Astrocyte (in vitro differentiated cells and primary cell): Measurements from ENCODE around the gene PTPRK. TPM values are rescaled to one million over a fixed set of nuclear protein-coding genes. Genes with fewer than 3 reads are reported as not detected.
A peak's percentile ranks its signal among the peaks of the same experiment; 100 is the strongest.

Source experiments
- DNase-seq: peaks from one replicate; pipeline ENCODE4 v3.0.0-alpha.2; 2010; ENCODE audit warnings: low read depth
- FAIRE-seq: peaks from 2 replicates; lab custom pipeline; 2011; peaks lifted over from hg19 to GRCh38; lab: Jason Lieb, UNC
- H2AFZ ChIP-seq: 2 replicates; pipeline ENCODE4 v1.6.0; 2012; ENCODE audit warnings: low read depth, low read length, inconsistent platforms
- H3K27ac ChIP-seq: 2 replicates; pipeline ENCODE4 v1.5.1; 2011; ENCODE audit warnings: low read depth, low read length, inconsistent platforms
- H3K27me3 ChIP-seq: 2 replicates; pipeline ENCODE4 v1.6.0; 2011; ENCODE audit warnings: low read length, inconsistent platforms; ENCODE audit not compliant: insufficient read depth
- H3K36me3 ChIP-seq: 2 replicates; pipeline ENCODE4 v1.5.1; 2011; ENCODE audit warnings: low read length, inconsistent platforms; ENCODE audit not compliant: insufficient read depth
- H3K4me1 ChIP-seq: 2 replicates; pipeline ENCODE4 v1.5.1; 2011; ENCODE audit warnings: low read length, inconsistent platforms; ENCODE audit not compliant: insufficient read depth
- H3K4me2 ChIP-seq: 2 replicates; pipeline ENCODE4 v1.6.0; 2012; ENCODE audit warnings: low read length, inconsistent platforms
- H3K4me3 ChIP-seq: 2 replicates; pipeline ENCODE4 v1.5.1; 2011; ENCODE audit warnings: low read depth, mild to moderate bottlenecking, low read length, inconsistent platforms; ENCODE audit not compliant: insufficient read depth
- H3K79me2 ChIP-seq: 2 replicates; pipeline ENCODE4 v1.6.0; 2012; ENCODE audit warnings: mild to moderate bottlenecking, low read length, inconsistent platforms; ENCODE audit not compliant: insufficient read depth
- H3K9ac ChIP-seq: 2 replicates; pipeline ENCODE4 v1.6.0; 2012; ENCODE audit warnings: mild to moderate bottlenecking, low read length, inconsistent platforms
- H3K9me3 ChIP-seq: 2 replicates; pipeline ENCODE4 v1.5.1; 2012; ENCODE audit warnings: low read depth, mild to moderate bottlenecking, low read length, inconsistent platforms; ENCODE audit not compliant: insufficient read depth
- H4K20me1 ChIP-seq: 2 replicates; pipeline ENCODE4 v1.6.0; 2012; ENCODE audit warnings: low read length, inconsistent platforms; ENCODE audit not compliant: insufficient read depth
- H3K27ac Mint-ChIP-seq: one replicate; pipeline ENCODE4 v1.8.0; 2021; ENCODE audit warnings: mild to moderate bottlenecking, mixed read lengths; ENCODE audit not compliant: unreplicated experiment
- H3K27me3 Mint-ChIP-seq: one replicate; pipeline ENCODE4 v1.8.0; 2021; ENCODE audit warnings: low read depth, mixed read lengths; ENCODE audit not compliant: unreplicated experiment
- H3K36me3 Mint-ChIP-seq: one replicate; pipeline ENCODE4 v1.8.0; 2021; ENCODE audit warnings: low read depth, mixed read lengths; ENCODE audit not compliant: unreplicated experiment
- H3K4me1 Mint-ChIP-seq: one replicate; pipeline ENCODE4 v1.8.0; 2021; ENCODE audit warnings: low read depth, mixed read lengths; ENCODE audit not compliant: unreplicated experiment
- H3K4me3 Mint-ChIP-seq: one replicate; pipeline ENCODE4 v1.8.0; 2021; ENCODE audit warnings: mild to moderate bottlenecking, moderate library complexity, mixed read lengths; ENCODE audit not compliant: unreplicated experiment
- H3K9me3 Mint-ChIP-seq: one replicate; pipeline ENCODE4 v1.8.0; 2021; ENCODE audit warnings: mild to moderate bottlenecking, mixed read lengths; ENCODE audit not compliant: unreplicated experiment
- CTCF ChIP-seq: IDR thresholded peaks from 2 replicates; pipeline ENCODE4 v1.5.1; 2011; ENCODE audit warnings: low read depth, mild to moderate bottlenecking, inconsistent platforms, low read length, moderate library complexity; ENCODE audit not compliant: insufficient read depth
- EZH2 ChIP-seq: IDR thresholded peaks from 2 replicates; pipeline ENCODE4 v1.6.1; 2012; ENCODE audit warnings: mild to moderate bottlenecking, low read length, inconsistent platforms; ENCODE audit not compliant: insufficient read depth
- total RNA-seq: library from RNA; stranded (reverse); gene quantifications from 2 replicates; pipeline ENCODE4 v1.2.1, GENCODE V29; 2021

Gene PTPRK
- total RNA-seq, 1 donor from 2014 or later: 159 TPM

- no peak overlapping the region for H3K4me2 ChIP-seq
- no peaks in the 10 kb centered on the region for H3K27me3 ChIP-seq
- H3K4me1 Mint-ChIP-seq: no peaks in the 10 kb centered on the region
- no peak overlapping the region for H3K4me3 ChIP-seq
- DNase-seq (peak; percentile 6), FAIRE-seq (no peak)
- no peak overlapping the region for H3K9ac ChIP-seq
- TF ChIP-seq EZH2: no peak
- TF ChIP-seq CTCF: no peak
- H3K4me3 Mint-ChIP-seq: no peak overlapping the region
- H3K9me3 Mint-ChIP-seq: no peaks in the 10 kb centered on the region
- H3K9me3 ChIP-seq: no peaks in the 10 kb centered on the region
- H2AFZ ChIP-seq: no peak overlapping the region
- no peaks in the 10 kb centered on the region for H3K4me1 ChIP-seq
- no peaks in the 10 kb centered on the region for H3K36me3 ChIP-seq
- H4K20me1 ChIP-seq: no peaks in the 10 kb centered on the region
- no peak overlapping the region for H3K27ac Mint-ChIP-seq
- no peaks in the 10 kb centered on the region for H3K36me3 Mint-ChIP-seq
- no peak overlapping the region for H3K27ac ChIP-seq
- no peaks in the 10 kb centered on the region for H3K27me3 Mint-ChIP-seq
- no peaks in the 10 kb centered on the region for H3K79me2 ChIP-seq
These were observed 515.4 kb downstream of the PTPRK start for GRCh38 chr6:128005009-128005408.

- DNase-seq: no peak
- H3K4me1 Mint-ChIP-seq: no peaks in the 10 kb centered on the region
- H3K9ac ChIP-seq: no peak overlapping the region
- H4K20me1 ChIP-seq: no peaks in the 10 kb centered on the region
- H3K27me3 Mint-ChIP-seq: no peaks in the 10 kb centered on the region
- peaks cover 2% of the 10 kb centered on the region for H3K36me3 Mint-ChIP-seq
- H3K4me3 ChIP-seq: no peak overlapping the region
- no peaks in the 10 kb centered on the region for H3K79me2 ChIP-seq
- H3K4me2 ChIP-seq: no peak overlapping the region
- no peak for FAIRE-seq
- no peaks in the 10 kb centered on the region for H3K9me3 ChIP-seq
- H3K4me1 ChIP-seq: no peaks in the 10 kb centered on the region
- no peak overlapping the region for H3K27ac ChIP-seq
- no peak overlapping the region for H2AFZ ChIP-seq
- H3K4me3 Mint-ChIP-seq: no peak overlapping the region
- H3K9me3 Mint-ChIP-seq: no peaks in the 10 kb centered on the region
- H3K27ac Mint-ChIP-seq: no peak overlapping the region
- no peaks in the 10 kb centered on the region for H3K36me3 ChIP-seq
- no peak for TF ChIP-seq EZH2
- TF ChIP-seq CTCF: no peak
- no peaks in the 10 kb centered on the region for H3K27me3 ChIP-seq
These were observed 520.0 kb downstream of the PTPRK start for GRCh38 chr6:128000363-128000762.

- Histone ChIP-seq H3K79me2 (no peaks in the 10 kb centered on the region), H3K9ac (no peak overlapping the region), H3K27me3 (no peaks in the 10 kb centered on the region), H3K4me3 (no peak overlapping the region), H3K27ac (no peak overlapping the region), H3K9me3 (no peaks in the 10 kb centered on the region), H3K4me1 (no peaks in the 10 kb centered on the region), H4K20me1 (no peaks in the 10 kb centered on the region), H3K36me3 (no peaks in the 10 kb centered on the region), H3K4me2 (no peak overlapping the region), H2AFZ (no peak overlapping the region)
- no peaks in the 10 kb centered on the region for H3K4me1 Mint-ChIP-seq
- H3K36me3 Mint-ChIP-seq: peaks cover 2% of the 10 kb centered on the region
- no peak for FAIRE-seq
- TF ChIP-seq EZH2 (no peak), CTCF (no peak)
- no peak overlapping the region for H3K4me3 Mint-ChIP-seq
- no peak for DNase-seq
- H3K9me3 Mint-ChIP-seq: no peaks in the 10 kb centered on the region
- no peaks in the 10 kb centered on the region for H3K27me3 Mint-ChIP-seq
- no peak overlapping the region for H3K27ac Mint-ChIP-seq
These were observed 521.4 kb downstream of the PTPRK start for GRCh38 chr6:127998985-127999384.
